Epithelial cell of alveolus of lung (primary cell): ENCODE measurements around the gene VMO1. TPM values are rescaled to one million over a fixed set of nuclear protein-coding genes. Genes with fewer than 3 reads are reported as not detected.

Source experiments
- total RNA-seq: library from RNA; depleted of rRNA; stranded (reverse); fragments of >200 nt; gene quantifications from 2 replicates; pipeline ENCODE4 v1.2.1, GENCODE V29; 2015

The VMO1 gene
- total RNA-seq: not detected in 2 replicates

DNA sequence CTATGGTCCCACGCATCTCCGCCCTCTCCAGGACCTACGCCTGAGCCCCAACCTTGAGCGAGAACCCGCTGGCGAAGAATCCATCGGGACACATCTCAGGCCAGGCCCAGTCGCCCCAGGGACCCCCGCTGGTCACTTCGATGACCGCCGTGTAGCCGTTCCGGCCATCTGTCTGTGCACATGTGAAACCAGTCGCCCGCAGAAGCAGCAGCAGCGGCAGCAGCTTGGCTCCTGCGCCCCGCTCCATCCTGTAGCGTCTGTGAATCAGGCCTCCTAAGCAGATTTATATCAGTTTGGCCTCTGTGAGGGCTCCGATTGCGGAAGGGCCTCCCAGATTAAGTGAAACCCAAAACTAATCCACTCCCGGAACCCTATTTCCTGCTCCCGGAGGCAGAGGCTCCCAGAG lies at the start of gene VMO1:
Gene VMO1 (minus strand): TSS at position 259 of the 406 bp plus-strand sequence. CDS start 12 bp downstream, at position 247.

GRCh38 chr17:4833178-4833940 lies 47.2 kb upstream of the VMO1 start, which contains the start of gene MINK1:
Gene MINK1 (plus strand): TSS chr17:4833340. CDS start chr17:4833584, 244 bp downstream.

DNA sequence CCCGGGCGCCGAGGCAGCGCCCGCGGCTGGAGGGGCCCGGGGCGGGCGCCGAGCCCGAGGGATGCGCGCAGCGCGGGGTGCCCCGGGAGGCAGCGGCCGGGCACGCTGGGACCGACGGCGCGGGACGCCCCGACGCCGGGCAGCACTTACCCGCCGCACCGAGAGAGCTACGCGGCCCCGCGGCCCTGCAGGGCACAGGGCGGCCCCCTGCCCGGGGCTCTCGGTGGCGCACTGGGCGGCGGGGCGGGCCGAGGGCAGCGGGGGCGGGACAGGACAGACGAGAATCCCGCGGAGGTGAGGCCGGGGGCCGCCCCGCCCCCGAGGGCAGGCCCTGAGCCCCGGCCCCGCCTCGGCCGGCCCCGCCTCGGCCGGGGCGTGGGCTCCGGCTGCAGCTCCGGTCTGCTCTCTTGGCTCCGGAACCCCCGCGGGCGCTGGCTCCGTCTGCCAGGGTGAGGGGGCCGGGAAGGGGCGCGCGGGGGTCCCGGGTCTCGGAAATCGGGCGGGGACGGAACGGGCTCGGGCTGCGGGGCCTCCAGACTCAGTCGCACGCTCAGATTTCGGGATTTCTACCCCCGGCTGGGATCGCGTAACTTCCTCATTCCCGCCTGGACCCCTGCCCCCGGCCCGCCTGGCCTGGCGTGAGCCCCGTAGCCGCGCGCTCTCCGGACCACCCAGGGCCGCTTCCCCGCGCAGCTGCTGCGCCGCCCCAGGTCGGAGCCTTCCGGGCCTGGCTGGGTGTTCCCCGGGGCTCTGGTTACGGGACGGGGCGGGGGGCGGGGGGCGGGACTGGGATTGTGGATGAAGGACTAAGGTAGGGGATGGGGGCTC lies 20.8 kb upstream of the VMO1 start, which contains the start of gene PLD2:
Gene PLD2 (plus strand): TSS at position 376 of the 828 bp plus-strand sequence. CDS start 621 bp downstream, outside the sequence.

DNA sequence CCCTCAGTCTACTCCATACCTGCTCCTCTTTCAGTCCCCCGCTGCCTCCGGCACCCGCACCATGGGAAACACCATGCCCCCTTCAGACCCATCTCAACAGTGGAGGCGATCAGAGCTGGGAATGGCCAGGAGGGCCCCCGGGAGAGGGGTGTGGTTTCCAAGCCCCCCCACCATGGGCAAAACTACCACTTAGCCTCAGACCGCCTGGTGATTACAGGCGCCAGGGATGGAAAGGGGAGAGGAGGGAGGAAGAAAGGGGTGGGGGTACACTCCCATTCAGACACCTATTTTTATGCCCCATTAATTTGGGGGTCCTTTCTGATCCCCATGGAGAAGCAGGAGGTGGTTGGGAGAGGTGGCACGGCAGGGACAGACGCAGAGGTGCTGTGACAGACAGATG lies 16.1 kb upstream of the VMO1 start, which contains the start of gene C17orf114:
Gene C17orf114 (minus strand): TSS at position 101 of the 400 bp plus-strand sequence.

DNA sequence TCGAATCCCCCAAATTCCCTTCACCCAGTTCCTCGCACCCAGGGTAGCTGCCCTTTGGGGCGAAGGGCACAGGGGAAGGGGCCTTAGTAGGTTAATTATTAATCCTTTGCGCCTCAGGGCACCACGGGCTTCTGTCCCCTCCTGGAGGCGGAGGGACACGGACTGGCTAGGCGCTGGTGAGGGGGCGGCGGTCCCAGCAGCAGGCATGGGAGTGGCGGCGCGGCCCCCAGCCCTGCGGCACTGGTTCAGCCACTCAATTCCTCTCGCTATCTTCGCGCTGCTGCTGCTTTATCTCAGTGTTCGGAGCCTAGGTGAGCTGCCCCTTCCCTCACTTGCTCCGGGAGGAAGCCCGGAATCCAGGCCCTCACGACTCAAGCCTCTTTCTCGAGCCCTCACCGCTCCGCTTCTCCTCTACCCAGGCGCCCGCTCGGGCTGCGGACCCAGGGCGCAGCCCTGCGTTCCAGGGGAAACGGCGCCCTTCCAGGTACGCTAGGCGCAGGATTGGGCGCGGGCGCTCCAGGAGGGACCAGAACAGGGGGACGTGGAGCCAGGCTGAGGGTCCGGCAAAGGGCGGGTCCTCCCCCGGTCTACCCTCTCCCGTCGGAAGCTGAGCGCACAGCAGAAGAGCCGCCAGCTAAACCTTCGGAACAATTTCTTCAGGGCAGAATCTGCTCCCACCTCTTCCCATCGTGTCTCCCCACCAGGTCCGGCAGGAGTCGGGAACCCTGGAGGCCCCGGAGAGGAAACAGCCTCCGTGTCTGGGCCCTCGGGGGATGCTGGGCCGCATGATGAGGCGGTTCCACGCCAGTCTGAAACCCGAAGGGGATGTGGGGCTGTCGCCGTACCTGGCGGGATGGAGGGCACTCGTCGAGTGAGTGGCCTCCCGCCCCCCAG lies 2.9 kb upstream of the VMO1 start, which contains the start of gene GLTPD2:
Gene GLTPD2 (plus strand): TSS at position 158 of the 894 bp plus-strand sequence. CDS start 48 bp downstream, at position 206.

DNA sequence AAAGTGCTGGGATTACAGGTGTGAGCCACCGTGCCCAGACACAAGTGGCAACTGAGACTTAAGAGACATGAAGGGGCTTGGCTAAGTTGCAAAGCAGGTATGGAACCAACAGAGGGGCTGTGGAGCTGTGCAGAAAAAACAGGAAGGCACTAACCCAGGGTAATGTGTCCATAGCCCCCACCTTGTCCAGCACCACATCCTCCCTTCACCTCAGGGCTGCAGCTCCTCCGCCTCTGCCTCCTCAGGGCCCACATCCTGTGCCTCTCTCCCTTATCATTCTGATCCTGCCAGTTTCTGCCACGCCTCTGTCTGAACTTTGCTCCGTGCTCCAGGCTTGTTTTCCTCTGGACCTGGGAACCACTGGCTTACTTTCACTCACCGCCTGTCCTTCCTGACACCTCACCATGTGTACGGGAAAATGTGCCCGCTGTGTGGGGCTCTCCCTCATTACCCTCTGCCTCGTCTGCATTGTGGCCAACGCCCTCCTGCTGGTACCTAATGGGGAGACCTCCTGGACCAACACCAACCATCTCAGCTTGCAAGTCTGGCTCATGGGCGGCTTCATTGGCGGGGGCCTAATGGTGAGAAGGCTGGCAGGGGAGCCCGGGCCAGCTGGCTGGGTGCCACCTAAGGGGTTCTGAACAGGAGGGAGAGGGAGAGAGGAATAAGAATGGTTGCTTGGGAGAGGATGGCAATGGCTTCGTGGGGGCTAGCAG lies 14.5 kb downstream of the VMO1 start, which contains the start of gene TM4SF5:
Gene TM4SF5 (plus strand): TSS at position 368 of the 716 bp plus-strand sequence. CDS start 37 bp downstream, at position 405.

GRCh38 chr17:4739122-4740024 lies 46.8 kb downstream of the VMO1 start, which contains the start of the genes CXCL16 and ZMYND15:
Gene CXCL16 (minus strand): TSS chr17:4739928. CDS start chr17:4739339, 589 bp downstream.
Gene ZMYND15 (plus strand): TSS chr17:4739833. CDS start chr17:4740549, 716 bp downstream.

Other genes with a start within 250 kb of the VMO1 start
- gene MYBBP1A, start 231.0 kb downstream of the VMO1 start, total RNA-seq: 35.1 and 54.8 TPM in 2 replicates
- not detected in 2 replicates for gene GGT6, start 225.8 kb downstream of the VMO1 start, total RNA-seq
- gene SMTNL2, start 201.8 kb downstream of the VMO1 start, total RNA-seq: under 0.01 and 10.9 TPM in 2 replicates
- gene ALOX15, start 144.7 kb downstream of the VMO1 start, total RNA-seq: 0.08 TPM in 1 of 2 replicates, not detected in the other
- gene PELP1, start 82.2 kb downstream of the VMO1 start, total RNA-seq: 31.0 and 33.6 TPM in 2 replicates
- gene ARRB2, start 75.7 kb downstream of the VMO1 start, total RNA-seq: 8.4 and 14.3 TPM in 2 replicates
- gene MED11, start 54.9 kb downstream of the VMO1 start, total RNA-seq: 8.9 and 18.6 TPM in 2 replicates
- gene ZMYND15, start 46.5 kb downstream of the VMO1 start, total RNA-seq: 0.72 TPM in 1 of 2 replicates, not detected in the other
- 0.24 and 1.4 TPM in 2 replicates for gene CXCL16, start 46.4 kb downstream of the VMO1 start, total RNA-seq
- not detected in 2 replicates for gene TM4SF5, start 14.5 kb downstream of the VMO1 start, total RNA-seq
- gene GLTPD2, start 2.6 kb upstream of the VMO1 start, total RNA-seq: not detected in 2 replicates
- 133 and 309 TPM in 2 replicates for gene PSMB6, start 9.8 kb upstream of the VMO1 start, total RNA-seq
- gene PLD2, start 20.8 kb upstream of the VMO1 start, total RNA-seq: 11.8 and 17.2 TPM in 2 replicates
- gene MINK1, start 47.0 kb upstream of the VMO1 start, total RNA-seq: 17.5 and 26.3 TPM in 2 replicates
- 0.80 and 7.0 TPM in 2 replicates for gene C17orf107, start 113.2 kb upstream of the VMO1 start, total RNA-seq
- gene CHRNE, start 116.7 kb upstream of the VMO1 start, total RNA-seq: 0.39 TPM in 1 of 2 replicates, not detected in the other
- gene GP1BA, start 145.9 kb upstream of the VMO1 start, total RNA-seq: not detected in 2 replicates
- 52.3 and 67.7 TPM in 2 replicates for gene SLC25A11, start 153.7 kb upstream of the VMO1 start, total RNA-seq
- 42.0 and 53.0 TPM in 2 replicates for gene RNF167, start 153.9 kb upstream of the VMO1 start, total RNA-seq
- 668 and 1,703 TPM in 2 replicates for gene PFN1, start 162.2 kb upstream of the VMO1 start, total RNA-seq
- 2.6 and 17.2 TPM in 2 replicates for gene ENO3, start 164.8 kb upstream of the VMO1 start, total RNA-seq
- gene SPAG7, start 181.5 kb upstream of the VMO1 start, total RNA-seq: 59.9 and 68.7 TPM in 2 replicates
- 8.9 and 20.3 TPM in 2 replicates for gene CAMTA2, start 201.3 kb upstream of the VMO1 start, total RNA-seq
- gene INCA1, start 211.2 kb upstream of the VMO1 start, total RNA-seq: 0.32 and 0.39 TPM in 2 replicates
- 28.3 and 33.7 TPM in 2 replicates for gene KIF1C, start 211.6 kb upstream of the VMO1 start, total RNA-seq
- gene SLC52A1, start 249.1 kb upstream of the VMO1 start, total RNA-seq: not detected in 2 replicates